Measurements from ENCODE around the gene RAPGEF1. TPM values are rescaled to one million over a fixed set of nuclear protein-coding genes. Genes with fewer than 3 reads are reported as not detected.

The RAPGEF1 gene
- total RNA-seq, 1 donor from 2014 or later, result 94.3 TPM

GRCh38 chr9:131597246-131597645 lies 142.6 kb downstream of the RAPGEF1 start:
- H3K4me3 Mint-ChIP-seq (ENCODE audit: unreplicated experiment), result no peak overlapping the region
- no peak for TF ChIP-seq CTCF (IDR thresholded peaks at IDR 0.05)
- no peak overlapping the region for H3K27ac Mint-ChIP-seq (ENCODE audit: unreplicated experiment)
- H3K36me3 Mint-ChIP-seq (ENCODE audit: unreplicated experiment), result peaks cover 33% of the 10 kb centered on the region
- no peak for DNase-seq (ENCODE audit: extremely low spot score, unreplicated experiment)
- H3K4me1 Mint-ChIP-seq (ENCODE audit: unreplicated experiment), result no peaks in the 10 kb centered on the region
- no peaks in the 10 kb centered on the region for H3K9me3 Mint-ChIP-seq (ENCODE audit: unreplicated experiment)
- no peaks in the 10 kb centered on the region for H3K27me3 Mint-ChIP-seq (ENCODE audit: unreplicated experiment)

DNA sequence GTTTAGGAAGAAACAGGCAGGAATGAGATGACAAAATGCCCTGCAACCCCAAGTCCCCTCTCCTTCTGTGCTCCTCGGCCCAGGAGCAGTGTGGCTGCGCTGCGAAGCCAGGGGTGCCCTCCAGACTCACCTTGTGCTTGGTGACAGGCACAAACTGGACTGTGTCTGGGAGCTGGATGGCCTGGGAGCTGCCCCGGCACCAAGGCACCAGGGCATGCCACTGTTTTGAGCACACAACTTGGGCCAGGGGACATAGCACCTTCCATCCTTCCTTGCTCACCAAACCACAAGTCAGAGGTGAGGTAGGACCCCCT lies 143.5 kb downstream of the RAPGEF1 start:
- DNase-seq (ENCODE audit: extremely low spot score, unreplicated experiment), result no peak
- H3K36me3 Mint-ChIP-seq (ENCODE audit: unreplicated experiment), result peaks cover 32% of the 10 kb centered on the region
- TF ChIP-seq CTCF (IDR thresholded peaks at IDR 0.05), result no peak
- H3K9me3 Mint-ChIP-seq (ENCODE audit: unreplicated experiment), result no peaks in the 10 kb centered on the region
- no peak overlapping the region for H3K4me3 Mint-ChIP-seq (ENCODE audit: unreplicated experiment)
- H3K27ac Mint-ChIP-seq (ENCODE audit: unreplicated experiment), result no peak overlapping the region
- H3K4me1 Mint-ChIP-seq (ENCODE audit: unreplicated experiment), result no peaks in the 10 kb centered on the region
- no peaks in the 10 kb centered on the region for H3K27me3 Mint-ChIP-seq (ENCODE audit: unreplicated experiment)

DNA sequence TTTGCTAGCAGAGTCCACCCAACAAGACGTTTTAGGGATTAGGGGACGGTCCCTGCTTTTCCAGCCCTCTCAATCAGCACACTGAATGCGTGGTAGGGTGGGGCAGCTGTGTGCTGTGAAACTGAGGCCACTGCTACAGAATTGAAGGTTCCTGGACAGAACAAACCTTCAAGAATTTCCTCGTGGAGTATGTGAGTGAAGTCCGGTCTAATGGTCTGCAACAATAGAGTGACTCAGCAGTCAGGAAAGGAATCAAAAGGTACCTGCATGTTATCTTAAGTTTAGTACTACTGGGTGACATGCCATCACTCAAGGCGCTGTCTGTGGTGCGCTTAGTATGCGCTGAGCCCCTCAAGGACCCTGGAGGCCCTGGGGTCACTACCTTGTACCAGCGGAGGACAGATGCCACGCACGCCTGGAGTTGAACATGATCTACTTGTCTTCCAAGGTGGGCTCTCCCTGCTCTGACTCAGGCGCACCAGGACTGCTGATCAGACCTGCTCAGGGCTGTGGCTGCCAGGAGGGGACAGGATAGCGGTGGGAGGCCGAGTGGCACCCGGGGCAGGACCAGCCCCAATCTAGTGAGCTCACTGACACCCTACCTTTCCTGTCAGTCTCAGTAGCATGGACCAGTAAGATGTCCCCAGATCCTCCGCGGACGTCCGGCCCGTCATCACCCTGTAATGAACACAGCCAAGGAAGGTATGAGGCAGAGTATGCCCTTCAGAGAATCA lies 144.0 kb downstream of the RAPGEF1 start:
- TF ChIP-seq CTCF (IDR thresholded peaks at IDR 0.05), result no peak
- no peak for DNase-seq (ENCODE audit: extremely low spot score, unreplicated experiment)

GRCh38 chr9:131594906-131595665 lies 144.8 kb downstream of the RAPGEF1 start:
- Mint-ChIP-seq H3K36me3 (ENCODE audit: unreplicated experiment) (peaks cover 26% of the 10 kb centered on the region), H3K27ac (ENCODE audit: unreplicated experiment) (no peak overlapping the region), H3K9me3 (ENCODE audit: unreplicated experiment) (no peaks in the 10 kb centered on the region), H3K4me3 (ENCODE audit: unreplicated experiment) (no peak overlapping the region), H3K27me3 (ENCODE audit: unreplicated experiment) (no peaks in the 10 kb centered on the region), H3K4me1 (ENCODE audit: unreplicated experiment) (no peaks in the 10 kb centered on the region)
- TF ChIP-seq CTCF (IDR thresholded peaks at IDR 0.05), result no peak
- DNase-seq (ENCODE audit: extremely low spot score, unreplicated experiment), result no peak

More for the DNA sequence above, 144.0 kb downstream of the RAPGEF1 start:
- Mint-ChIP-seq H3K4me1 (ENCODE audit: unreplicated experiment) (no peaks in the 10 kb centered on the region), H3K27me3 (ENCODE audit: unreplicated experiment) (no peaks in the 10 kb centered on the region), H3K27ac (ENCODE audit: unreplicated experiment) (no peak overlapping the region), H3K9me3 (ENCODE audit: unreplicated experiment) (no peaks in the 10 kb centered on the region), H3K36me3 (ENCODE audit: unreplicated experiment) (peaks cover 30% of the 10 kb centered on the region), H3K4me3 (ENCODE audit: unreplicated experiment) (no peak overlapping the region)

- peaks cover 30% of the 10 kb centered on the region for H3K36me3 Mint-ChIP-seq (ENCODE audit: unreplicated experiment)
- TF ChIP-seq CTCF (IDR thresholded peaks at IDR 0.05), result no peak
- H3K27ac Mint-ChIP-seq (ENCODE audit: unreplicated experiment), result no peak overlapping the region
- no peaks in the 10 kb centered on the region for H3K27me3 Mint-ChIP-seq (ENCODE audit: unreplicated experiment)
- H3K9me3 Mint-ChIP-seq (ENCODE audit: unreplicated experiment), result no peaks in the 10 kb centered on the region
- no peak for DNase-seq (ENCODE audit: extremely low spot score, unreplicated experiment)
- H3K4me1 Mint-ChIP-seq (ENCODE audit: unreplicated experiment), result no peaks in the 10 kb centered on the region
- H3K4me3 Mint-ChIP-seq (ENCODE audit: unreplicated experiment), result no peak overlapping the region
These were observed 145.8 kb downstream of the RAPGEF1 start for GRCh38 chr9:131593936-131594665.
